Measurements from ENCODE around the gene DIS3L. TPM values are rescaled to one million over a fixed set of nuclear protein-coding genes. Genes with fewer than 3 reads are reported as not detected.

Gene DIS3L
- total RNA-seq, 1 donor from 2014 or later, result 12.4 TPM

DNA sequence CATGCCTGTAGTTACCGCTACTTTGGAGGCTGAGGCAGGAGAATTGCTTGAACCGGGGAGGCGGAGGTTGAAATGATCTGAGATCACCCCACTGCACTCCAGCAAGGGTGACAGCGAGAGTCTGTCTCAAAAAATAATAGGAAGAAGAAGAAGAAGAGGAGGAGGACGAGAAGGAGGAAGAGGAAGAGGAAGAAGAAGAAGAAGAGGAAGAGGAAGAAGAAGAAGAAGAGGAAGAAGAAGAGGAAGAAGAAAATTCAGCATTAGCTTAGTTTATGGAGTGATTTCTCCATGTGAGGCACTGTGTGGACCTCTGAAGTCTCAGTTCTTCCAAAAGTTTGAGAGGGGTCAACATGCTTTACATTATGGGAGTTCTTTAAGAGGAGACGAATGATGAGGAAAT is 22.4 kb upstream of the DIS3L start:
- TF ChIP-seq, protein P1, sequence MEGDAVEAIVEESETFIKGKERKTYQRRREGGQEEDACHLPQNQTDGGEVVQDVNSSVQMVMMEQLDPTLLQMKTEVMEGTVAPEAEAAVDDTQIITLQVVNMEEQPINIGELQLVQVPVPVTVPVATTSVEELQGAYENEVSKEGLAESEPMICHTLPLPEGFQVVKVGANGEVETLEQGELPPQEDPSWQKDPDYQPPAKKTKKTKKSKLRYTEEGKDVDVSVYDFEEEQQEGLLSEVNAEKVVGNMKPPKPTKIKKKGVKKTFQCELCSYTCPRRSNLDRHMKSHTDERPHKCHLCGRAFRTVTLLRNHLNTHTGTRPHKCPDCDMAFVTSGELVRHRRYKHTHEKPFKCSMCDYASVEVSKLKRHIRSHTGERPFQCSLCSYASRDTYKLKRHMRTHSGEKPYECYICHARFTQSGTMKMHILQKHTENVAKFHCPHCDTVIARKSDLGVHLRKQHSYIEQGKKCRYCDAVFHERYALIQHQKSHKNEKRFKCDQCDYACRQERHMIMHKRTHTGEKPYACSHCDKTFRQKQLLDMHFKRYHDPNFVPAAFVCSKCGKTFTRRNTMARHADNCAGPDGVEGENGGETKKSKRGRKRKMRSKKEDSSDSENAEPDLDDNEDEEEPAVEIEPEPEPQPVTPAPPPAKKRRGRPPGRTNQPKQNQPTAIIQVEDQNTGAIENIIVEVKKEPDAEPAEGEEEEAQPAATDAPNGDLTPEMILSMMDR (IDR thresholded peaks at IDR 0.05; ENCODE audit: insufficient read depth, low read length, poor library complexity, severe bottlenecking), result no peak
- Histone ChIP-seq H3K36me3 (ENCODE audit: control insufficient read depth, insufficient read depth, low read length) (no peaks in the 10 kb centered on the region), H3K4me3 (ENCODE audit: low read depth, low read length) (no peak overlapping the region), H3K27me3 (ENCODE audit: control insufficient read depth, insufficient read depth, low read length) (no peaks in the 10 kb centered on the region)
- no peak for DNase-seq (ENCODE audit: low read depth)

- no peaks in the 10 kb centered on the region for H3K27me3 ChIP-seq (ENCODE audit: control insufficient read depth, insufficient read depth, low read length)
- DNase-seq (ENCODE audit: low read depth), result no peak
- TF ChIP-seq, protein P1 (IDR thresholded peaks at IDR 0.05; ENCODE audit: insufficient read depth, low read length, poor library complexity, severe bottlenecking), result no peak
- no peak overlapping the region for H3K4me3 ChIP-seq (ENCODE audit: low read depth, low read length)
- no peaks in the 10 kb centered on the region for H3K36me3 ChIP-seq (ENCODE audit: control insufficient read depth, insufficient read depth, low read length)
These were observed 18.0 kb upstream of the DIS3L start for GRCh38 chr15:66275352-66275751.

GRCh38 chr15:66276546-66276945 is 16.8 kb upstream of the DIS3L start:
- no peak overlapping the region for H3K4me3 ChIP-seq (ENCODE audit: low read depth, low read length)
- H3K27me3 ChIP-seq (ENCODE audit: control insufficient read depth, insufficient read depth, low read length), result no peaks in the 10 kb centered on the region
- no peaks in the 10 kb centered on the region for H3K36me3 ChIP-seq (ENCODE audit: control insufficient read depth, insufficient read depth, low read length)
- no peak for DNase-seq (ENCODE audit: low read depth)
- TF ChIP-seq, protein P1 (IDR thresholded peaks at IDR 0.05; ENCODE audit: insufficient read depth, low read length, poor library complexity, severe bottlenecking), result no peak

DNA sequence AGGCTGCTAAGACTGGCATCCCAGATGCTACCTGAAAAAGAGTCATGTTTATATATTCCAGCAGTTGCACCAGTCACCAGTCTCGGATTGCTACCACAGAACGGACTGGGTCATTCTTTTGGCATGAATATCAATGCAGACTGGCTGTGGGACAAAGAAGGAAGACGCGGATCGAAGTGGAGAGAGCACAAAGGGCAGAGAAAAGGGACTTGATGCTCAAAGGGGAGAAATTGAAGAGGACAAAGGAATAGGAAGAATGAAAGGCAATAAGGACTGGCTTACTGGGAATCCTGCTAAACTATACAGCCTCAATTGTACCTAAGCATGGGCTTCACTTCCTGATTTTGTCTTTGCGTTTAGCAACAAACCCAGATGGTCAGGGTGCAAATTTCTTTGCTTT is 15.3 kb upstream of the DIS3L start:
- Histone ChIP-seq H3K4me3 (ENCODE audit: low read depth, low read length) (no peak overlapping the region), H3K36me3 (ENCODE audit: control insufficient read depth, insufficient read depth, low read length) (no peaks in the 10 kb centered on the region), H3K27me3 (ENCODE audit: control insufficient read depth, insufficient read depth, low read length) (peaks cover 3% of the 10 kb centered on the region)
- TF ChIP-seq, protein P1 (IDR thresholded peaks at IDR 0.05; ENCODE audit: insufficient read depth, low read length, poor library complexity, severe bottlenecking), result no peak
- DNase-seq (ENCODE audit: low read depth), result no peak

DNA sequence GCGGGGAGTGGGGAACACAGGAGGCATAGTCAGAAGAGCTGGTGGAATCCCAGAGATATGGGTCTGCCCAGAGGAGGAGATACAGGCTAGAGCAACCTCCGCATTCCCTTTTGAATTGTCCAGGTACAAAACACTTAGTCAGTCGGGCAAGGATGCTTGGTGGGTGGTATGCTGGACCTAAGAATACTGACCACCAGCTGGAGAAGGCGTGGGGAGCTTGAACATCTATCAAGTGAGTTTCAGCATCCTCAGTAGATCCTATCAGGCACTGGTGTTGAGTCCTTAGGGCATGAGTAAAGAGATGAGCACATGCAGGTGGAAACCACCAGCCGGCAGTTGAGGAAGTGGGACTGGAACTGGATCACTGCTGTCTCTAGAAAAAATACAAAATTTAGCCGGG is 14.7 kb upstream of the DIS3L start:
- TF ChIP-seq, protein P1 (IDR thresholded peaks at IDR 0.05; ENCODE audit: insufficient read depth, low read length, poor library complexity, severe bottlenecking), result no peak
- H3K27me3 ChIP-seq (ENCODE audit: control insufficient read depth, insufficient read depth, low read length), result peaks cover 3% of the 10 kb centered on the region
- no peak overlapping the region for H3K4me3 ChIP-seq (ENCODE audit: low read depth, low read length)
- DNase-seq (ENCODE audit: low read depth), result no peak
- H3K36me3 ChIP-seq (ENCODE audit: control insufficient read depth, insufficient read depth, low read length), result no peaks in the 10 kb centered on the region

DNA sequence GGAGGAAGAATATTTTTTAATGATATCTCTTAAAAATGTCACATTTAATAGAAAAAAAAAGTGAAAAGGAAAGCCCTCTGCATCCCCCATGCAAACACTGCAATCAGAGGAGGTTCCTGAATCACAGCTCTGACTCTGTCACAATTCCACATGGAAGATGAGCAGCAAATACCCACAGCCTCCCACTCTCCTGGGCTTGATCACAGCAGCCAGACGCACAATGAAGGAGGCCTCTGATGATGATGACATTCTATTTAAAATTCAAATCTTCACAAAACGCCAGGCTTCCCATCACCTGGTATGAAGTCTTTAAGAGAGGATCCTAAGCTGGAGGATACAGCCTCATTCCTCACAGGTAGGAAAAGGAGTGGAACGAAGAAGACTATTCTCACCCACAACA is 9.1 kb upstream of the DIS3L start:
- TF ChIP-seq, protein P1 (IDR thresholded peaks at IDR 0.05; ENCODE audit: insufficient read depth, low read length, poor library complexity, severe bottlenecking), result no peak
- no peak for DNase-seq (ENCODE audit: low read depth)
- Histone ChIP-seq H3K36me3 (ENCODE audit: control insufficient read depth, insufficient read depth, low read length) (no peaks in the 10 kb centered on the region), H3K27me3 (ENCODE audit: control insufficient read depth, insufficient read depth, low read length) (peaks cover 3% of the 10 kb centered on the region), H3K4me3 (ENCODE audit: low read depth, low read length) (no peak overlapping the region)

Data from kidney epithelial cell (primary cell).